ENCODE data around the gene BICD1.

Gene BICD1

DNA sequence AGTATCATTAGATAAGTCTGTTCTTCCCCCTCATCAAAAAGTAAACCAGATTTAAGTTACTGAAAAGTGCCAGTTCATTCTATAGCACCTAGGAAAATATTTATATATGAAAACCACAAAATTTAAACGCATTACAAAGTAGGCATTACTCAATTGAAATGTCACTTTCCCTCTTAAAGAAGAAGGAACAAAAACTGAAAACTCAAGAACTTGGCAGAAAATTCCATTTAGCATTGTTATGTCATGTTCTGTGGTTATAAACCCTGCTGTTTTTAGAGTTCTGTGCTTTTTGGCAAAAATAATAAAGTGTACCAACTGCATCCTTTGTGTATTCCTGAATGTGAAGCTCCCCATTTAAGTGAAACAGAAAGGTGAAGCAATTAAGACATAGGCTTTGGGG is 296.3 kb downstream of the BICD1 start:
- DNase-seq (ENCODE audit: low read depth) = no peak

DNA sequence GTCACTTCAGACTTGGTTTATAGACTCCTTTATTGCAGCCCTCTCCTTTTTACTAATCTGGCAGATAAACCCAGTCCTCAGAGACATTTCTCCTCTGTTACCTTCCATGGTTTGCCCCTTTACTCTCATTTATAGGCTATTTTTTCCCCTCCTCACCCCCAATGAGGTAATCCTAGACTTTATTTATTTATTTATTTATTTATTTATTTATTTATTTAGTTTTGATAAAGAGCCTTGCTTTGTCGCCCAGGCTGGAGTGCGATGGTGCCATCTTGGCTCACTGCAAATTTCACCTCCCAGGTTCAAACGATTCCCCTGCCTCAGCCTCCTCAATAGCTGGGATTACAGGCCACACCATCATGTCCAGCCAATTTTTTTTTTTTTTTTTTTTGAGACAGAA is 301.1 kb downstream of the BICD1 start:
- no peak for DNase-seq (ENCODE audit: low read depth)

DNA sequence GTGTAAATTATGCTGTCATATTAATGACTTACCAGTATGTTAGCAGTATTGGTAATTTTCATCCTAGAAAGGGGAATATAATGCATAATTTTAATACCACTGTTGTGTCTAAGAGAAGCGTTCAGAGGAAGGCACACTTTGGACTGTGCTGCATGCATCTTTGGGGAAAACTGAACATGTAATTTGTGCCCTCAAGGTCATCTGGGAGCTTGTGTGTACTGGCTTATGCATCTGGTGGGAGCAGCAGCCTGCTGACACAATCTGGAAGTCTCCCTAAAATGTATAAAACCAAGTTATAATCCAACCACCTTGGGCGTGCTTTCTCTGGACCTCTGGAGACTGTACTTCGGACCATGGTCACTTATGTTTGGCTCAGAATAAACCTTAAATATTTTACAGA is 306.8 kb downstream of the BICD1 start:
- no peak for DNase-seq (ENCODE audit: low read depth)

DNA sequence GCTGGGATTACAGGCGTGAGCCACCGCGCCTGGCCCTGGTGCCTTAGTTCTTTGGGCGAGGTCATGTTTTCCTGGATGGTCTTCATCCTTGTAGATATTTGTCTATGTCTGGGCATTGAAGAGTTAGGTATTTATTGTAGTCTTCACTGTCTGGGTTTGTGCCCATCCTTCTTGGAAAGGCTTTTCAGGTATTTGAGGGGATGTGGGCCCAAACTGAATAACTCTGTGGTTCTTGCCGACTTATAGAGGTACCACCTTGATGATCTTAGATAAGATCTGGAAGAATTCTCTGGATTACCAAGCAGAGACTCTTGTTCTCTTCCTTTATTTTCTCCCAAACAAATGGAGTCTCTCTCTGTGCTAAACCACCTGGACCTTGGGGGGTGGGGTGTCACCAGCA is 311.6 kb downstream of the BICD1 start:
- DNase-seq (ENCODE audit: low read depth) = no peak

DNA sequence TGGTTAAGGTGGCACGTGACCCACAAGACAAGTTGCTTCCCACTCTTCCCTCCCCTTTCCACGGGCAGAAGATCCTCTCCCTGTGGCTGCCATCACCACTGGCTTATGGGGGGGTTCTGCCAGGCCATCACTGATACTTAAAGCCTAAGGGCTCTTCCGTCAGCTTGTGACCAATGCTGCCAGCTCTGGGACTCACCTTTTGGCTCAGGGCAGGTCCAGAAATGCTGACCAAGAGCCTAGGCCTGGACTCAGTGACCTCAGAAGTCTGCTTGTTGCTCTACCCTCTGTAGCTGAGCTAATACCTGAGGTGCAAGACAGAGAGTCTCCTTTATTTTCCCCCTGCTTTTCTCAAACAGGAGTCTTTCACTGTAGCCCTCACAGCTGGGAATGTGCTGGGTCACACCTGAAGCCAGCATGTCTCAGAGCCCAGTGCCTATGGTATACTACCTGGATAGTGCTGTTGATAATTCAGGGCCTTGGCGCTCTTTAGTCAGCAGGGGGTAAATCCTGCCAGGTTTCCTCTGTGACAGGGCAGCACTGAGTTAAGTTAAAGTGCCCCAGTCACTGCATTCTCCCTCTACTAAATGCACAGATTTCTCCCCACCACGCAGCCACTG is 312.4 kb downstream of the BICD1 start:
- no peak for DNase-seq (ENCODE audit: low read depth)

DNA sequence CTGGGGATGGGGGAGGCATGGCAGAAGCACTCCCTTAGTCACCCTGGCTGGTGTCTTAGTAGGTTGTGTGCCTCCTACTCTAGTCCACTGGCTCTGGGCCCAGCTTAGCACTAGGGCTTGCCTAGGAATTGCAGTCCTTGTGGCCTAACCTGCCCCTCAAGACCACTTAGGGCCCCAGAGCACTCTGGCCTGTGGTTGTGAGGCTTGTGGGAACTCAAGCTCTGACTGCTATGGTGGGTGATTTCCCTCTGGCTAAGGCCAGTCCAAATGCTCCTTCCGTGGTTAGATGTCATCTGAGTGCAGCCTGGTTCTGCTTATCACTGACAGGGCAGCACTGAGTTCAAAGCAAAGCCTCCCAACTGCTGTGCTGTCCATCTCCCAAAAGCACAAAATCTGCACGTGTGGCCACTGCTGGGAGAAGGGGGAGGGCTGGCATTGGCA is 312.9 kb downstream of the BICD1 start:
- no peak for DNase-seq (ENCODE audit: low read depth)

DNA sequence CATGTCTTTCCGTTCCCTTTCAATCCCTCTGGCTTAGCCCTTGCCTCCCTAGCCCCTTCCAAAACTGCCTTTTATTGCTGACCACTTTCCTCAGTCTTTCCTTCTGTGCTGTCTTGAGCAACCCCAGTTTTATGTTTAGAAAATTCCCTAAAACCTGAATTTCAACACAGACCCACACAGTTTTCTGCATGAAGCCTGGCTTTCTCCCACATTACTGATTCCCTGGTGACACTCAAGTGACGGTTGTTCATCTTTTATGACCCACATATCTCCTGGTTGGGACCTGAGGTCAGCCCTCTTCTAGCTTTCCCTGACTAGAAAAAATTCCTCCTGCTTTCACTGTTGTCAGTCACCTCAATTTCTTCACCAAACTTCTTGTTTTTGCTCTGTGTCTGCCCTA is 313.7 kb downstream of the BICD1 start:
- no peak for DNase-seq (ENCODE audit: low read depth)

DNA sequence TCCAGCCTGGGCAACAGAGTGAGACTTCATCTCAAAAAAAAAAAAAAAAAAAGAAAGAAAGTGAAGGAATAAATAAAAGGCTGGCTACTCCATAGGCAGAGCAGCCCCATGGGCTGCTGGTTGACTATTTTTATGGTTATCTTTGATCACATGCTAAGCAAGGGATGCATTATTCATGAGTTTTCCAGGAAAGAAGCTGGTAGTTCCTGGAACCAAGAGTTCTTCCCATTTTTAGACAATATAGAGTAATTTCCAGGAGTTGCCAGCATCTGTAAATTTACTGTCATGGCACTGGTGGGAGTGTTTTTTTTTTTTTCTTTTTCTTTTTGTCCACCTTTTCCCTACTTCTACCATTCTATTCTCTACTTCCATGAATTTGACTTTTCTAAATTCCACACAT is 316.9 kb downstream of the BICD1 start:
- DNase-seq (ENCODE audit: low read depth) = no peak

DNA sequence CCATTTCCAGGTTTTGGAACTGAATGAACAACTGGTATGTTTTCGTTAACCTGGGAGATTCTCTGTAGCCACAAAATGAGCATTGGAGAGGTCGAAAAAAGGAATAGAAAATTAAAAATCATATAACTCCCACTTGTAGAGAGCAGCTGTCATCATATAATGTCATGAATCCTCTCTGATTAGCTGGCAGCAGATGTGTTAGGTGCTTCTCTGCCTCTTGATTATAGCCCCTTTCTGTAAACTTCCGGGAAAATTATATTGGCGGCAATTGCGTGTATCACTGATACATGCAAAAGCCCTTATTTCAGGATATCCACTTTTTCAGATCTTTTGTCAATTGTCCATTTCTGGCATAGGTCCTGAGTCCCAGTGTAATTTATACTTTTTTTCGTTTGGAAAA is 324.4 kb downstream of the BICD1 start:
- no peak for DNase-seq (ENCODE audit: low read depth)
